GM23338 (cell line): ENCODE results near the gene KAZN. TPM values are rescaled to one million over a fixed set of nuclear protein-coding genes. Genes with fewer than 3 reads are reported as not detected.

Experiments
- ATAC-seq: fragments of 200-7000 bp; cut with Tn5 transposase; 3 replicates; pipeline ENCODE4 v1.9.1; 2020
- DNase-seq: peaks from one replicate; pipeline ENCODE4 v3.0.0-alpha.2; 2015; ENCODE audit warnings: low spot score
- H2AFZ ChIP-seq: fragments of 200-600 bp; sonication (generic); 2 replicates; pipeline ENCODE4 v1.8.0; 2016; ENCODE audit warnings: antibody characterized with exemption, mild to moderate bottlenecking, moderate library complexity
- H3F3A ChIP-seq: fragments of 200-600 bp; sonication (generic); replicated peaks from 2 replicates; pipeline ENCODE4 v1.8.0; 2017; ENCODE audit warnings: antibody characterized with exemption, mixed run types, low read depth
- H3K27ac ChIP-seq: fragments of 200-600 bp; sonication (generic); 2 replicates; pipeline ENCODE4 v1.6.1; 2016; ENCODE audit warnings: low read depth
- H3K27me3 ChIP-seq: fragments of 200-600 bp; sonication (generic); 2 replicates; pipeline ENCODE4 v1.8.0; 2016; ENCODE audit warnings: mild to moderate bottlenecking, mixed run types, moderate library complexity; ENCODE audit not compliant: insufficient read depth
- H3K36me3 ChIP-seq: fragments of 200-600 bp; sonication (generic); 2 replicates; pipeline ENCODE4 v1.8.0; 2016; ENCODE audit warnings: mild to moderate bottlenecking; ENCODE audit not compliant: insufficient read depth
- H3K4me1 ChIP-seq: fragments of 200-600 bp; sonication (generic); 2 replicates; pipeline ENCODE4 v1.8.0; 2016; ENCODE audit warnings: mild to moderate bottlenecking, moderate library complexity; ENCODE audit not compliant: insufficient read depth
- H3K4me2 ChIP-seq: fragments of 200-600 bp; sonication (generic); 2 replicates; pipeline ENCODE4 v1.7.1; 2017; ENCODE audit warnings: mixed run types
- H3K4me3 ChIP-seq: fragments of 200-600 bp; sonication (generic); 2 replicates; pipeline ENCODE4 v1.6.1; 2016; ENCODE audit warnings: mixed run types
- H3K79me2 ChIP-seq: fragments of 200-600 bp; sonication (generic); replicated peaks from 2 replicates; pipeline ENCODE4 v1.8.0; 2017; ENCODE audit warnings: mild to moderate bottlenecking; ENCODE audit not compliant: insufficient read depth
- H3K9me2 ChIP-seq: fragments of 200-600 bp; sonication (generic); 2 replicates; pipeline ENCODE4 v1.8.0; 2017; ENCODE audit not compliant: insufficient read depth
- H4K20me1 ChIP-seq: fragments of 200-600 bp; sonication (generic); replicated peaks from 2 replicates; pipeline ENCODE4 v1.8.0; 2017; ENCODE audit warnings: mild to moderate bottlenecking; ENCODE audit not compliant: insufficient read depth
- H3K27ac Mint-ChIP-seq: 2 replicates; pipeline ENCODE4 v1.8.0; 2020; ENCODE audit warnings: inconsistent platforms, mild to moderate bottlenecking, moderate library complexity, mixed read lengths
- H3K27me3 Mint-ChIP-seq: 3 replicates; pipeline ENCODE4 v1.8.0; 2022; ENCODE audit warnings: low read depth, mild to moderate bottlenecking, moderate library complexity, mixed read lengths, inconsistent platforms; ENCODE audit not compliant: insufficient read depth, poor library complexity
- H3K36me3 Mint-ChIP-seq: 3 replicates; pipeline ENCODE4 v1.8.0; 2021; ENCODE audit warnings: low read depth, mild to moderate bottlenecking, inconsistent platforms, moderate library complexity, mixed read lengths
- H3K4me1 Mint-ChIP-seq: 3 replicates; pipeline ENCODE4 v1.8.0; 2020; ENCODE audit warnings: mild to moderate bottlenecking, inconsistent platforms, mixed read lengths
- H3K4me3 Mint-ChIP-seq: 3 replicates; pipeline ENCODE4 v1.8.0; 2021; ENCODE audit warnings: moderate library complexity, mild to moderate bottlenecking, inconsistent platforms, mixed read lengths
- H3K9me3 Mint-ChIP-seq: 3 replicates; pipeline ENCODE4 v1.8.0; 2020; ENCODE audit warnings: moderate library complexity, mild to moderate bottlenecking, inconsistent platforms, mixed read lengths
- CREB1 ChIP-seq: fragments of 250-450 bp; sonication (Bioruptor Pico); IDR thresholded peaks from 2 replicates; pipeline ENCODE4 v1.5.0; 2020; ENCODE audit warnings: low read depth, mild to moderate bottlenecking, moderate library complexity
- EZH2phosphoT487 ChIP-seq: fragments of 200-600 bp; sonication (generic); IDR thresholded peaks from one replicate; pipeline ENCODE4 v1.8.1; 2018; ENCODE audit warnings: antibody characterized with exemption; ENCODE audit not compliant: unreplicated experiment
- JUNB ChIP-seq: IDR thresholded peaks from one replicate; pipeline ENCODE4 v1.6.1; 2016; ENCODE audit warnings: antibody characterized with exemption; ENCODE audit not compliant: unreplicated experiment
- POLR2AphosphoS5 ChIP-seq: IDR thresholded peaks from 2 replicates; pipeline ENCODE4 v1.6.1; 2016; ENCODE audit warnings: antibody characterized with exemption, low read depth
- STAT1 ChIP-seq: IDR thresholded peaks from one replicate; pipeline ENCODE4 v1.6.1; 2016; ENCODE audit warnings: antibody characterized with exemption; ENCODE audit not compliant: unreplicated experiment
- ZNF331 ChIP-seq: fragments of 250-450 bp; sonication (Bioruptor Pico); IDR thresholded peaks from 2 replicates; pipeline ENCODE4 v1.5.0; 2020; ENCODE audit warnings: low read depth, mild to moderate bottlenecking, moderate library complexity
- polyA plus RNA-seq: library from polyadenylated mRNA; unstranded; fragments of >200 nt; fragmentation: Nextera tagmentation; extraction: Ambion mirVana; gene quantifications from 2 replicates; pipeline ENCODE4 v1.2.1, GENCODE V29; 2016
- total RNA-seq: library from RNA; depleted of rRNA; stranded (reverse); fragments of >200 nt; shearing (Covaris generic); gene quantifications from 2 replicates; pipeline ENCODE4 v1.2.3, GENCODE V29; 2014
- TF ChIP-seq, protein P1 (sequence below): IDR thresholded peaks from one replicate; pipeline ENCODE4 v1.6.1; 2018; ENCODE audit warnings: antibody characterized with exemption; ENCODE audit not compliant: unreplicated experiment
- TF ChIP-seq, protein P2 (sequence below): fragments of 250-450 bp; sonication (Bioruptor Pico); IDR thresholded peaks from 2 replicates; pipeline ENCODE4 v1.5.0; 2020; ENCODE audit warnings: mild to moderate bottlenecking, moderate library complexity
- TF ChIP-seq, protein P3 (sequence below), 2 experiments: fragments of 200-600 bp in 1 of 2; sonication (generic) in 1 of 2; conservative IDR thresholded peaks; 2 replicates each; pipeline versions ENCODE4 v1.5.1 to v1.6.1; 2016 to 2017; ENCODE audit warnings: antibody characterized with exemption in 2 of 2, low read depth in 2 of 2, mild to moderate bottlenecking in 2 of 2, moderate library complexity in 1 of 2

KAZN gene
- total and polyA plus RNA-seq, 2 experiments from 2014 or later, result 9.9 to 15.0 TPM

DNA sequence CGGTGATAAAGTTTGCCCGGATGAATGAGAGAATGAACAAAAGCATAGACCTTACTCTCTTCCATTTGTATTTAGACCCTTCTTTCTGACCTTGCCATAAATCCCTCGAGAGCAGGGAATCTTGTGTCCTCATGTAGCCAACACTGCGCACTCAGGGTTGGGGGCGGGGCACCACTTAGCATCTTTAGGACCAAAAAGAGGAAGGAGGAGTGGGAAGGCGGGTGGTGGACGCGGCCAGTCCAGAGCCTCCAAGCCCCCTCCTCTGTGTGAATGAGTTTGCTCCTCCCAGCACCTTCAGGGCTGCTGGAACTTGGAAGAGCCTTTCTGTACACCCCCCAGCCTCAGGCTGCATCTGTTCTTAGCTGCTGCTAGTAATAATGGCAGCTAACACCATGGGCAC lies 413.2 kb downstream of the KAZN start:
- no peaks in the 10 kb centered on the region; the same call in 1 of the 2 replicates for H4K20me1 ChIP-seq
- no peak overlapping the region for H3K4me3 ChIP-seq
- H3F3A ChIP-seq, result no peaks in the 10 kb centered on the region
- TF ChIP-seq, protein P1, sequence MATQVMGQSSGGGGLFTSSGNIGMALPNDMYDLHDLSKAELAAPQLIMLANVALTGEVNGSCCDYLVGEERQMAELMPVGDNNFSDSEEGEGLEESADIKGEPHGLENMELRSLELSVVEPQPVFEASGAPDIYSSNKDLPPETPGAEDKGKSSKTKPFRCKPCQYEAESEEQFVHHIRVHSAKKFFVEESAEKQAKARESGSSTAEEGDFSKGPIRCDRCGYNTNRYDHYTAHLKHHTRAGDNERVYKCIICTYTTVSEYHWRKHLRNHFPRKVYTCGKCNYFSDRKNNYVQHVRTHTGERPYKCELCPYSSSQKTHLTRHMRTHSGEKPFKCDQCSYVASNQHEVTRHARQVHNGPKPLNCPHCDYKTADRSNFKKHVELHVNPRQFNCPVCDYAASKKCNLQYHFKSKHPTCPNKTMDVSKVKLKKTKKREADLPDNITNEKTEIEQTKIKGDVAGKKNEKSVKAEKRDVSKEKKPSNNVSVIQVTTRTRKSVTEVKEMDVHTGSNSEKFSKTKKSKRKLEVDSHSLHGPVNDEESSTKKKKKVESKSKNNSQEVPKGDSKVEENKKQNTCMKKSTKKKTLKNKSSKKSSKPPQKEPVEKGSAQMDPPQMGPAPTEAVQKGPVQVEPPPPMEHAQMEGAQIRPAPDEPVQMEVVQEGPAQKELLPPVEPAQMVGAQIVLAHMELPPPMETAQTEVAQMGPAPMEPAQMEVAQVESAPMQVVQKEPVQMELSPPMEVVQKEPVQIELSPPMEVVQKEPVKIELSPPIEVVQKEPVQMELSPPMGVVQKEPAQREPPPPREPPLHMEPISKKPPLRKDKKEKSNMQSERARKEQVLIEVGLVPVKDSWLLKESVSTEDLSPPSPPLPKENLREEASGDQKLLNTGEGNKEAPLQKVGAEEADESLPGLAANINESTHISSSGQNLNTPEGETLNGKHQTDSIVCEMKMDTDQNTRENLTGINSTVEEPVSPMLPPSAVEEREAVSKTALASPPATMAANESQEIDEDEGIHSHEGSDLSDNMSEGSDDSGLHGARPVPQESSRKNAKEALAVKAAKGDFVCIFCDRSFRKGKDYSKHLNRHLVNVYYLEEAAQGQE, result no peak
- TF ChIP-seq CREB1 (no peak), STAT1 (no peak), JUNB (no peak), POLR2AphosphoS5 (no peak), ZNF331 (CRISPR knock-in tag) (no peak), EZH2phosphoT487 (no peak)
- TF ChIP-seq, protein P2, sequence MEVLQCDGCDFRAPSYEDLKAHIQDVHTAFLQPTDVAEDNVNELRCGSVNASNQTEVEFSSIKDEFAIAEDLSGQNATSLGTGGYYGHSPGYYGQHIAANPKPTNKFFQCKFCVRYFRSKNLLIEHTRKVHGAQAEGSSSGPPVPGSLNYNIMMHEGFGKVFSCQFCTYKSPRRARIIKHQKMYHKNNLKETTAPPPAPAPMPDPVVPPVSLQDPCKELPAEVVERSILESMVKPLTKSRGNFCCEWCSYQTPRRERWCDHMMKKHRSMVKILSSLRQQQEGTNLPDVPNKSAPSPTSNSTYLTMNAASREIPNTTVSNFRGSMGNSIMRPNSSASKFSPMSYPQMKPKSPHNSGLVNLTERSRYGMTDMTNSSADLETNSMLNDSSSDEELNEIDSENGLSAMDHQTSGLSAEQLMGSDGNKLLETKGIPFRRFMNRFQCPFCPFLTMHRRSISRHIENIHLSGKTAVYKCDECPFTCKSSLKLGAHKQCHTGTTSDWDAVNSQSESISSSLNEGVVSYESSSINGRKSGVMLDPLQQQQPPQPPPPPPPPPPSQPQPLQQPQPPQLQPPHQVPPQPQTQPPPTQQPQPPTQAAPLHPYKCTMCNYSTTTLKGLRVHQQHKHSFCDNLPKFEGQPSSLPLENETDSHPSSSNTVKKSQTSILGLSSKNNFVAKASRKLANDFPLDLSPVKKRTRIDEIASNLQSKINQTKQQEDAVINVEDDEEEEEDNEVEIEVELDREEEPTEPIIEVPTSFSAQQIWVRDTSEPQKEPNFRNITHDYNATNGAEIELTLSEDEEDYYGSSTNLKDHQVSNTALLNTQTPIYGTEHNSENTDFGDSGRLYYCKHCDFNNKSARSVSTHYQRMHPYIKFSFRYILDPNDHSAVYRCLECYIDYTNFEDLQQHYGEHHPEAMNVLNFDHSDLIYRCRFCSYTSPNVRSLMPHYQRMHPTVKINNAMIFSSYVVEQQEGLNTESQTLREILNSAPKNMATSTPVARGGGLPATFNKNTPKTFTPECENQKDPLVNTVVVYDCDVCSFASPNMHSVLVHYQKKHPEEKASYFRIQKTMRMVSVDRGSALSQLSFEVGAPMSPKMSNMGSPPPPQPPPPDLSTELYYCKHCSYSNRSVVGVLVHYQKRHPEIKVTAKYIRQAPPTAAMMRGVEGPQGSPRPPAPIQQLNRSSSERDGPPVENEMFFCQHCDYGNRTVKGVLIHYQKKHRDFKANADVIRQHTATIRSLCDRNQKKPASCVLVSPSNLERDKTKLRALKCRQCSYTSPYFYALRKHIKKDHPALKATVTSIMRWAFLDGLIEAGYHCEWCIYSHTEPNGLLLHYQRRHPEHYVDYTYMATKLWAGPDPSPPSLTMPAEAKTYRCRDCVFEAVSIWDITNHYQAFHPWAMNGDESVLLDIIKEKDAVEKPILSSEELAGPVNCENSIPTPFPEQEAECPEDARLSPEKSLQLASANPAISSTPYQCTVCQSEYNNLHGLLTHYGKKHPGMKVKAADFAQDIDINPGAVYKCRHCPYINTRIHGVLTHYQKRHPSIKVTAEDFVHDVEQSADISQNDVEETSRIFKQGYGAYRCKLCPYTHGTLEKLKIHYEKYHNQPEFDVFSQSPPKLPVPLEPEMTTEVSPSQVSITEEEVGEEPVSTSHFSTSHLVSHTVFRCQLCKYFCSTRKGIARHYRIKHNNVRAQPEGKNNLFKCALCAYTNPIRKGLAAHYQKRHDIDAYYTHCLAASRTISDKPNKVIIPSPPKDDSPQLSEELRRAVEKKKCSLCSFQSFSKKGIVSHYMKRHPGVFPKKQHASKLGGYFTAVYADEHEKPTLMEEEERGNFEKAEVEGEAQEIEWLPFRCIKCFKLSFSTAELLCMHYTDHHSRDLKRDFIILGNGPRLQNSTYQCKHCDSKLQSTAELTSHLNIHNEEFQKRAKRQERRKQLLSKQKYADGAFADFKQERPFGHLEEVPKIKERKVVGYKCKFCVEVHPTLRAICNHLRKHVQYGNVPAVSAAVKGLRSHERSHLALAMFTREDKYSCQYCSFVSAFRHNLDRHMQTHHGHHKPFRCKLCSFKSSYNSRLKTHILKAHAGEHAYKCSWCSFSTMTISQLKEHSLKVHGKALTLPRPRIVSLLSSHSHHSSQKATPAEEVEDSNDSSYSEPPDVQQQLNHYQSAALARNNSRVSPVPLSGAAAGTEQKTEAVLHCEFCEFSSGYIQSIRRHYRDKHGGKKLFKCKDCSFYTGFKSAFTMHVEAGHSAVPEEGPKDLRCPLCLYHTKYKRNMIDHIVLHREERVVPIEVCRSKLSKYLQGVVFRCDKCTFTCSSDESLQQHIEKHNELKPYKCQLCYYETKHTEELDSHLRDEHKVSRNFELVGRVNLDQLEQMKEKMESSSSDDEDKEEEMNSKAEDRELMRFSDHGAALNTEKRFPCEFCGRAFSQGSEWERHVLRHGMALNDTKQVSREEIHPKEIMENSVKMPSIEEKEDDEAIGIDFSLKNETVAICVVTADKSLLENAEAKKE, result no peak
- TF ChIP-seq, protein P3, sequence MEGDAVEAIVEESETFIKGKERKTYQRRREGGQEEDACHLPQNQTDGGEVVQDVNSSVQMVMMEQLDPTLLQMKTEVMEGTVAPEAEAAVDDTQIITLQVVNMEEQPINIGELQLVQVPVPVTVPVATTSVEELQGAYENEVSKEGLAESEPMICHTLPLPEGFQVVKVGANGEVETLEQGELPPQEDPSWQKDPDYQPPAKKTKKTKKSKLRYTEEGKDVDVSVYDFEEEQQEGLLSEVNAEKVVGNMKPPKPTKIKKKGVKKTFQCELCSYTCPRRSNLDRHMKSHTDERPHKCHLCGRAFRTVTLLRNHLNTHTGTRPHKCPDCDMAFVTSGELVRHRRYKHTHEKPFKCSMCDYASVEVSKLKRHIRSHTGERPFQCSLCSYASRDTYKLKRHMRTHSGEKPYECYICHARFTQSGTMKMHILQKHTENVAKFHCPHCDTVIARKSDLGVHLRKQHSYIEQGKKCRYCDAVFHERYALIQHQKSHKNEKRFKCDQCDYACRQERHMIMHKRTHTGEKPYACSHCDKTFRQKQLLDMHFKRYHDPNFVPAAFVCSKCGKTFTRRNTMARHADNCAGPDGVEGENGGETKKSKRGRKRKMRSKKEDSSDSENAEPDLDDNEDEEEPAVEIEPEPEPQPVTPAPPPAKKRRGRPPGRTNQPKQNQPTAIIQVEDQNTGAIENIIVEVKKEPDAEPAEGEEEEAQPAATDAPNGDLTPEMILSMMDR (conservative IDR thresholded peaks at IDR 0.05; ENCODE audit: low read depth in 2 of 2), result no peak
- no peak overlapping the region for H3K27ac ChIP-seq
- Mint-ChIP-seq H3K4me3 (no peak overlapping the region), H3K27me3 (peaks cover 6% of the 10 kb centered on the region), H3K4me1 (peaks cover 14% of the 10 kb centered on the region), H3K9me3 (peaks cover 8% of the 10 kb centered on the region; the same call in 2 of the 3 replicates), H3K27ac (no peak overlapping the region), H3K36me3 (peaks cover 5% of the 10 kb centered on the region; the same call in 1 of the 3 replicates)
- ATAC-seq (no peak), DNase-seq (no peak)
- H3K27me3 ChIP-seq, result no peaks in the 10 kb centered on the region
- no peaks in the 10 kb centered on the region for H3K36me3 ChIP-seq
- H2AFZ ChIP-seq, result no peak overlapping the region
- peaks cover 15% of the 10 kb centered on the region; the same call in 1 of the 2 replicates for H3K4me1 ChIP-seq
- no peaks in the 10 kb centered on the region for H3K9me2 ChIP-seq
- H3K79me2 ChIP-seq, result no peaks in the 10 kb centered on the region
- H3K4me2 ChIP-seq, result no peak overlapping the region
